Vagina (tissue), 2 donors: ENCODE data around the gene CFAP97D1. TPM values are rescaled to one million over a fixed set of nuclear protein-coding genes. Genes with fewer than 3 reads are reported as not detected.

Experiments
- DNase-seq, 2 donors: peaks; one replicate each; pipeline ENCODE4 v3.0.0-alpha.2; 2017; ENCODE audit errors: extremely low spot score in 2 of 2
- H3K27ac ChIP-seq: fragments of 200-600 bp; sonication (generic); one replicate; pipeline ENCODE4 v1.5.1; 2019
- H3K27me3 ChIP-seq: fragments of 200-600 bp; sonication (generic); one replicate; pipeline ENCODE4 v1.5.1; 2019
- H3K36me3 ChIP-seq, 2 donors: fragments of 200-600 bp; sonication (generic); one replicate each; pipeline ENCODE4 v1.5.1; 2017 to 2019
- H3K4me1 ChIP-seq: fragments of 200-600 bp; sonication (generic); one replicate; pipeline ENCODE4 v1.5.1; 2019
- H3K4me3 ChIP-seq, 2 donors: fragments of 200-600 bp; sonication (generic); 1 replicate in 1 of 2; 2 replicates in 1 of 2; pipeline ENCODE4 v1.5.1; 2016 to 2019
- H3K9me3 ChIP-seq: fragments of 200-600 bp; sonication (generic); one replicate; pipeline ENCODE4 v1.5.1; 2019
- POLR2A ChIP-seq, 2 donors: fragments of 450-650 bp; IDR thresholded peaks; one replicate each; pipeline ENCODE4 v1.6.1; 2017; ENCODE audit warnings: antibody characterized with exemption in 2 of 2, mild to moderate bottlenecking in 2 of 2, moderate library complexity in 2 of 2
- POLR2AphosphoS5 ChIP-seq, 2 donors: sonication (generic); formaldehyde crosslinking; IDR thresholded peaks; one replicate each; pipeline ENCODE4 v1.9.0; 2017; ENCODE audit warnings: antibody characterized with exemption in 2 of 2, mild to moderate bottlenecking in 2 of 2, low read depth in 1 of 2; ENCODE audit not compliant: insufficient read depth in 1 of 2
- intact Hi-C: fragments of 100-400 bp; cut with DNase I; formaldehyde crosslinking; loops from one replicate; pipeline ENCODE4 v1.15.1; 2023
- total RNA-seq: library from RNA; depleted of rRNA; stranded (reverse); fragments of >200 nt; gene quantifications from one replicate; pipeline ENCODE4 v1.2.3, GENCODE V29; 2016
- TF ChIP-seq, protein P1 (sequence below), 3 experiments: fragments of 450-650 bp in 2 of 3; fragments of 200-600 bp in 1 of 3; sonication (generic) in 1 of 3; IDR thresholded peaks; one replicate each; pipeline ENCODE4 v1.5.1; 2017 to 2019; ENCODE audit warnings: antibody characterized with exemption in 3 of 3, mild to moderate bottlenecking in 2 of 3, moderate library complexity in 2 of 3

CFAP97D1 gene
- total RNA-seq, 1 donor from 2014 or later = not detected

DNA sequence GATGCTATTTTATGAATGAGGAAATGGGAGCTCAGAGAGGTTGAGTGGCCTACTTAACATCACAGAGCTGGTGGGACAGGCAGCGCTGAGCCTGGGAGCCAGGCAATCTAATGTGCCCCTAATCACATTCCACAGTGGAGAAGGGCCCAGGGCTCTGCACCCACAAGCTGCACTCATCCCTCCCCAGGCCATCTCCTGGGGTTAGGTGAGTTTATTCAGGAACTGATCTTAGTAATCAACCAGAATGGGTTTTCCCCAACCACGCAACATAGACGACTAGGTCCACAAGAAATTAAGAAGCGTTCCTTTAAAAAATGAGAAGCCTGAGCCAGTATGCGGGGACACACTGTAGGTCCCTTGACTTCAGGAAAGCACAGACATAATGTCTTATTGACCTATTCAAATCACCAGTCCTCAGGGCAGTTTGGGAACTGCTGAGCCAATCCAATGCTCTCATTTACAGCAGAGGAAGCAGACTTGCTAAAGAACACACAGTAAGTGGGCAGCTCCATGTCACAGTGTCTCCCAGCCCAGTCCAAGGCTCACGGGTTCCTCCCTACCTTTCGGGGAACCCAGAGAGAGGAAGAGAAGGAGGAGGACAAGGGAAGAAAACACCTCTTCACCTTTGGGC, 50.4 kb downstream of the CFAP97D1 start:
- Histone ChIP-seq H3K27me3 (no peaks in the 10 kb centered on the region), H3K27ac (no peak overlapping the region), H3K4me1 (peaks cover 19% of the 10 kb centered on the region), H3K9me3 (no peaks in the 10 kb centered on the region), H3K4me3 (no peak overlapping the region), H3K36me3 (peaks cover 0 to 15% of the 10 kb centered on the region in 2 donors)
- no peak for TF ChIP-seq POLR2A (IDR thresholded peaks at IDR 0.05)
- no peak for TF ChIP-seq POLR2AphosphoS5 (IDR thresholded peaks at IDR 0.05; ENCODE audit: insufficient read depth in 1 of 2, low read depth in 1 of 2)
- TF ChIP-seq, protein P1, sequence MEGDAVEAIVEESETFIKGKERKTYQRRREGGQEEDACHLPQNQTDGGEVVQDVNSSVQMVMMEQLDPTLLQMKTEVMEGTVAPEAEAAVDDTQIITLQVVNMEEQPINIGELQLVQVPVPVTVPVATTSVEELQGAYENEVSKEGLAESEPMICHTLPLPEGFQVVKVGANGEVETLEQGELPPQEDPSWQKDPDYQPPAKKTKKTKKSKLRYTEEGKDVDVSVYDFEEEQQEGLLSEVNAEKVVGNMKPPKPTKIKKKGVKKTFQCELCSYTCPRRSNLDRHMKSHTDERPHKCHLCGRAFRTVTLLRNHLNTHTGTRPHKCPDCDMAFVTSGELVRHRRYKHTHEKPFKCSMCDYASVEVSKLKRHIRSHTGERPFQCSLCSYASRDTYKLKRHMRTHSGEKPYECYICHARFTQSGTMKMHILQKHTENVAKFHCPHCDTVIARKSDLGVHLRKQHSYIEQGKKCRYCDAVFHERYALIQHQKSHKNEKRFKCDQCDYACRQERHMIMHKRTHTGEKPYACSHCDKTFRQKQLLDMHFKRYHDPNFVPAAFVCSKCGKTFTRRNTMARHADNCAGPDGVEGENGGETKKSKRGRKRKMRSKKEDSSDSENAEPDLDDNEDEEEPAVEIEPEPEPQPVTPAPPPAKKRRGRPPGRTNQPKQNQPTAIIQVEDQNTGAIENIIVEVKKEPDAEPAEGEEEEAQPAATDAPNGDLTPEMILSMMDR (IDR thresholded peaks at IDR 0.05) = no peak
- intact Hi-C loops = no loop called here
- no peak for DNase-seq

DNA sequence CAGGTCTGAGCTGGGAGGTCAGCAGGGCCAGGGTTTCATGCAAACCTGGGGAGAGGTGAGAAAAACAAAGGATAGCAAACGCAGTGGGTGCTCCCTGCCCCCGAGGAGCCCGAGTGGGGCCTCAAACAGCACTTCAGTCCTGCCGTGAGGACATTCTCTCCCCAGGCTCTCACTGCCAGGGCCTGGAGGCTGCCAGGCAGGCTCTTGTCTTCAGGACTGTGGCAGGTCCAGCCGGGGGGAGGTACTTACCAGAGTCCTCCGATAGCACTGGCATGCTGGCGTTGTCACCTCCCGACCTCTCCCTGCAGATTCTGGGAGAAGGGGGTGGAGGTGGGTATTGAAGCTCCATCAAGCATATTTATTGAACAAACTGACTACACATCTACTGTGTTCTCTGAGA, 51.4 kb downstream of the CFAP97D1 start:
- Histone ChIP-seq H3K9me3 (no peaks in the 10 kb centered on the region), H3K4me3 (no peak overlapping the region), H3K36me3 (peaks cover 0 to 11% of the 10 kb centered on the region in 2 donors), H3K27ac (peak overlapping the region; percentile 64), H3K27me3 (no peaks in the 10 kb centered on the region), H3K4me1 (peaks cover 19% of the 10 kb centered on the region)
- TF ChIP-seq POLR2AphosphoS5 (IDR thresholded peaks at IDR 0.05; ENCODE audit: insufficient read depth in 1 of 2, low read depth in 1 of 2) (no peak), POLR2A (IDR thresholded peaks at IDR 0.05) (no peak)
- TF ChIP-seq, protein P1 (IDR thresholded peaks at IDR 0.05) = no peak
- intact Hi-C loops = no loop called here
- no peak for DNase-seq

DNA sequence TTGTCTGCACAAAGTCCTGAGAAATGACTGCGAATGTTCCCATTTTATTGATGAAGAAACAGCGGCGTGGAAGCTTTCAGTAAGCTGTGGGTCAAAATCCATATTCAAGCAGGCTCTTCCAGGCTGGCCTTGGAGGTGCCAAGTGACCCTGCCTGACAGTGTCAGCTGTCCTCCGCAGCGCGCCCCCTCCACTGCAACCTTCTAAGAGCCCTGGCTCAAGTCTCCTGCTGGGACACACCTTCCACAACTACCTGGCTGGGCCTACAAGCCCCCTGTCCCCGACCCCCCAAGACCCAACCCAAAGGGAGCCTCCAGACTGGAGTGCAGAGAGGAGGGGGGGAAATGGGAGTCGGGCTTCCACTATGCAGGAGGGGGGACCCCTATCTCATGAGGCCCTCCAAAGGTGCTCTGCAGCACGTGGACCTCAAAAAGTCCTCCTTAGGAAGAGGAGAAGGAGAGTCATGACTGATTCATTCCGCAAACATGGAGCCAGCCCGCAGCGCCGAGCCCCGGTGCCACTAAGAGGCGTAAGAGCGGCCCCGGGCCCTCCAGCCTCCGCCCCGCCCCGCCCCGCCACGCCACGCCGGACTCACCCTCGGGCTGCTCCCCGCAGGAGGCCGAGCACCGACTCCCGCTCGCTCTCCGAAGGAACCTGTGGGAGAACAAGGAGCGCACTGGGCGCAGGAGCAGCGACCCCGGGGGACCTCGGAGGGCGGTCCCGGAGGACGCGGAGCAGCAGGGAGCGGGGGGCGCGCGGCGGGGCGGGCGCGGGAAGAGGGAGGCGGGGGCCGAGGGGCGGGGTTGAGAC, 52.1 kb downstream of the CFAP97D1 start:
- peaks cover 19% of the 10 kb centered on the region for H3K4me1 ChIP-seq
- H3K9me3 ChIP-seq = no peaks in the 10 kb centered on the region
- intact Hi-C loops = no loop called here
- peaks cover 0 to 11% of the 10 kb centered on the region in 2 donors for H3K36me3 ChIP-seq
- DNase-seq = no peak
- TF ChIP-seq POLR2AphosphoS5 (IDR thresholded peaks at IDR 0.05; ENCODE audit: insufficient read depth in 1 of 2, low read depth in 1 of 2) = peak in 1 of 2 donors; percentile 1
- TF ChIP-seq POLR2A (IDR thresholded peaks at IDR 0.05) = no peak
- TF ChIP-seq, protein P1 (IDR thresholded peaks at IDR 0.05) = no peak
- peak overlapping the region; percentile 65 to 74 for H3K4me3 ChIP-seq
- no peaks in the 10 kb centered on the region for H3K27me3 ChIP-seq
- H3K27ac ChIP-seq = peak overlapping the region; percentile 64

DNA sequence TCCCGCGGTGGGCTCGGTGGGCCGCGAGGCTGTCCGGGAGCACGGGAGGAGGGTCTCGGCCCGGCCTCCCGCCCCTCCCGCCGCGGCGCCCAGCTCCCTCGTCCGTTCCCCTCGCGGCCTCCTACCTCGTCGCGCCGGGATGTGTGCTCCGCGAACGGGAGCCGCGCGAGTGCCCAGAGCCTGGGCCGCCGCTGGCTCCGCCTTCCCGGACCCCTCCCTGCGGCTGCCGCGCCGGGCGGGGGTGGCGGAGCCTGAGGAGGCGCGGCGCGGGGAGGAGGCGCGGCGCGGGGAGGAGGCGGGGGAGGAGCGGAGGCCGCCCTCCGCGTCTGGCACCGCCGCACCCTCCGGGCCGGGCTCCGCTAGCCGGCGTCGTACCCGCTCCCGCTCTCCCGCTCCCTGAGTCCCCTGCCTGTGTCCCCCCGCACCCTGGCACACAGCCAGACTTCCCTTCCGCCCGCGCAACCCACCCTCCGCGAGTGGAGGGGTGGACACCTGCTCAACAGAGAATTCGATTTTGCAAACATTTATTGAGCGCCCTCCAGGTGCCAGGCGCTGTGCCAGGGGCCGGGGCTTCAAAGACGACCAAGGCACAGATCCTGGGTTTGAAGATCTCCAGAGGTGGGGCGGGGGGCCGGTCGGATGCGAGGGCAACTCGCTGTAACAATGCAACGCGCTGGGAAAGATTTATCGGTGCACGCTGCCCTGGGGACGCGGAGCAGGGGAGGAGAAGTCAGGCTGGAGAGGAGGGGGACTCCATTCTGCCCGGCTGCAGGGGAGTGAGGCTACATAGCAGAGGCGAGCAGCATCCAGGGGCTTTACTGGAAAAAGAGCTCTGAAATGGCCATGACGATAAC, 53.0 kb downstream of the CFAP97D1 start, which contains the start of gene MPP3:
MPP3 (minus strand) TSS at position 171 of the 854 bp plus-strand sequence. CDS start 1,240 bp downstream, outside the sequence.
- TF ChIP-seq, protein P1 (IDR thresholded peaks at IDR 0.05) = no peak
- TF ChIP-seq POLR2A (IDR thresholded peaks at IDR 0.05) = peak in 1 of 2 donors; percentile 25
- TF ChIP-seq POLR2AphosphoS5 (IDR thresholded peaks at IDR 0.05; ENCODE audit: insufficient read depth in 1 of 2, low read depth in 1 of 2) = peak in 1 of 2 donors; percentile 5
- peak within 1 kb of the TSS; percentile 65 to 74 for H3K4me3 ChIP-seq
- H3K4me1 ChIP-seq = peaks cover 19% of the 10 kb centered on the region
- no peaks in the 10 kb centered on the region for H3K9me3 ChIP-seq
- H3K27ac ChIP-seq = peak within 1 kb of the TSS; percentile 64
- DNase-seq = no peak
- H3K36me3 ChIP-seq = peaks cover 0 to 11% of the 10 kb centered on the region in 2 donors
- intact Hi-C loops = no loop called here
- no peaks in the 10 kb centered on the region for H3K27me3 ChIP-seq
